ENCODE results near the gene OSBPL8. TPM values are rescaled to one million over a fixed set of nuclear protein-coding genes. Genes with fewer than 3 reads are reported as not detected.

The OSBPL8 gene
- total RNA-seq, 2 donors from 2014 or later: 21.8 to 33.3 TPM

DNA sequence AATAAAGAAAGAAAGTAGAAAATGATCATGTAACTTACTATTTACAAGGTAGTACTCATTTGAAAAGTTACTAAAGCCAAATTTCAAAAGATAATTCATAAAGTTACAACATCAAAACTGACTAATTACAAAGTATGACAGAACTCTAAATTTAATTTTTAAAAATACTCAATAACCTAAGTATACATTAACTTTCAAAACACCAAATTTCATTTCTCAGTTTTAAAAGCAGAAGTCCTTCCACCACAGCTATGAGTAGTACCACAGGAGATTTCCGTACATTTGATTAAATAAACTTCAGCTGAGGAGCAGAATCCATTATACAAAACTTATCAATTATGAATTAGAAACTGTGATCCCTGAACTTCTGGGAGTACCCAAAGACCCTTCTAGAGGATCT lies 110.6 kb downstream of the OSBPL8 start:
- no peak for ATAC-seq
- intact Hi-C loops (cut with DNase I, micrococcal nuclease): no loop called here
- no peak for DNase-seq

DNA sequence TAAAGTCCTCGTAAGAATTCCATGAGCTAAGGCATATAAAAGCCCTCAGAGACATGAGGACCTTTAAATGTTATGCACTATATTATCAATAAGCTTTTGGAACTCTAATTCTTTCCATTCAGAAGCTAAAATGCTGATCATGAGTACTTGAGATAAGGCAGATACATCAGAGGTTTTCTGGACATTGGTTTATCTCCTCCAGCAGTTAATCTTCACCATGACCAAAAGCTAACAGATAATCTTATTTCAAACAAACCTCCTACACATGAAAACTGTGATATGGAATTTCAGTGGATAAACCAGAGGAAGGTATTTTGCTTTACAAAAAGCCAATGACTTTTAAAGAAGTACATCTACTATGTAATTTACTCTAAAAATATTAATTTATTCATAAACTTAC lies 113.5 kb downstream of the OSBPL8 start:
- no peak for ATAC-seq
- DNase-seq: no peak
- intact Hi-C loops (cut with DNase I, micrococcal nuclease): no loop called here

DNA sequence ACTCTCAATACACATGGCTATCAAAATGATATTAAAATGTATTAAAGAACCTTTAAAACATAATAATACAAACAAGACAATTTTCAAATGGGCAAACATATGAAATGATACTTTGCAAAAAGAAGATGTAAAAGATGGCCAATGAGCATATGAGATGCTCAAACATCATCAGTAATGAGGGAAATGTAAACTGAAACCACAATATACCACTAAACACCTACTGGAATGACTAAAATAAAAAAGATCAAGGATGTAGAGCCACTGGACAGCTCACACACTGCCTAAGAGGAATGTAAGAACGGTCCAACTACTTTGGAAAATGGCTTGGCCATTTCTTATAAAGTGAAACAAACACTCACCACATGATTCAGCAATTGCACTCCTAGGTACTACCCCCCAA lies 114.1 kb downstream of the OSBPL8 start:
- DNase-seq (no peak), ATAC-seq (no peak)
- intact Hi-C loops (cut with DNase I, micrococcal nuclease): no loop called here

GRCh38 chr12:76444408-76444984 lies 115.1 kb downstream of the OSBPL8 start:
- DNase-seq: no peak
- intact Hi-C loops (cut with DNase I, micrococcal nuclease): no loop called here
- ATAC-seq: no peak

- ATAC-seq (no peak), DNase-seq (no peak)
- intact Hi-C loops (cut with DNase I, micrococcal nuclease): no loop called here
Observed at GRCh38 chr12:76441016-76441415, 118.6 kb downstream of the OSBPL8 start.

DNA sequence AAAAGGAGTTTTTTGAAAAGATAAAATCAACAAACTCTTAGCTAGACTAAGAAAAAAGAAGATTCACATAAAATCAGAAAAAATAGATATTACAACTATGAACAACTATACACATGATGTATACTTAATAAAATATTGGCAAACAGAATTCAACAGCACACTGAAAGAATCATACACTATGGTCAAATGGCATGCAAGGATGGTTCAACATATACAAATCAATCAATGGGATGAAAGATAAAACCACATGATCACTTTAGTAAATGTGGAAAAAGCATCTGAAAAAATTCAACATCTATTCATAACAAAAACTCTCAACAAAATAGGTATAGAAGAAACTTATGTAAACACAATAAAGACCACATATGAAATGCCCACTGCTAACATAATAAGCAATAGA lies 126.8 kb downstream of the OSBPL8 start:
- DNase-seq (no peak), ATAC-seq (no peak)
- intact Hi-C loops (cut with DNase I, micrococcal nuclease): no loop called here

DNA sequence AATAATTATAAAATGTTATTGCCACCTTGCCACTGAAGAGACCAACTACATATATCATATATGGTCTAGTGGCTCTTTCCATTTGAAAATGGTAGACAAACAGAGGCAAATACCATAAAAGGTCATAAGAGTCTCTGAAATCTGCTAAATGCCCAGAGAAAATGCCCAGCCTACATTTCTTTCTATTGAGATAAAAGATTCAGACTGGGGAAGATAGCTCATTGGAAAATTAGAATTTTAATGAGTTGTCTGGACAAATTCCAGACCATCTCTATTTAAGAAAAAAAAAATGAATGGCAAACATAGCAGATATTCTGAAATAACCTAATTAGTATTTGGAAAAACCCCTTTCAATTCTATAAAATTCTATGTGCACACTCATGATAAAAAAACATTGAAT lies 131.5 kb downstream of the OSBPL8 start:
- no peak for DNase-seq
- intact Hi-C loops (cut with DNase I, micrococcal nuclease): no loop called here

DNA sequence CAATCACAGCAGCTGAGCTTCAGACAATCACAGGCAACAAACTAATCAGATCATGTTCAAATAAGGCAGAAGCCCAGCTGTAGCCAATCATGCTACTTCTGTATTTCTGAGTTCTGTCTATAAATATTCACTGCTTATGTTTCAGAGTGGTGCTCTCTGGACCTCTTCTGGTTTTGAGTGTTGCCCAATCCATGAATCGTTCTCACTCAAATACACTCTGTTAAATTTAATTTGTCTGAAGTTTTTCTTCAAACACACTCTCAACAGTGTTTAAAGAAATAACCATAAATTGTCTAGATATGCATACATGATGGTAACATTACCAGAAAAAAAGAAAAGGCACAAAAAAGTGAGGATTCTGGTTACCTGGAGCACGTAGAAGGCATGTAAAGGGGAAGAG lies 133.4 kb downstream of the OSBPL8 start:
- DNase-seq (no peak), ATAC-seq (no peak)
- intact Hi-C loops (cut with DNase I, micrococcal nuclease): no loop called here

More for the DNA sequence above, 131.5 kb downstream of the OSBPL8 start:
- no peak for ATAC-seq

DNA sequence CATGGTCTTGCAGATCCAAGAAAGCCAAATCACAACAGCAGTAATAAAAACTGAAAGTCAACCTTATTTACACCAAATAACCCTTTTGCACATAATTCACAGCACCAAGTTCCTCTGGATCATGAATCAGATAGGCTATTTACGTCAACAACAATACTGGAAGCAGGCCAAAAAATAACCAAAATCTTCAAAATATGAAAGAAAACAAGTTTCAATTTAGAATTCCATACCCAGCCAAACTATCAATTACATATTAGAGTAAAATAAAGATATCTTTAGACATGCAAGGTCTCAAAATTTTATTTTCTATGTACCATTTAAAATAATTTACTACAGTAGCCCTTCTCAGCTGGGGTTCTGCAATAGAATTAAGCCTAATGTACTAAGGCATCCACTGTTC lies 134.6 kb downstream of the OSBPL8 start:
- intact Hi-C loops (cut with DNase I, micrococcal nuclease): no loop called here
- DNase-seq (no peak), ATAC-seq (no peak)

- DNase-seq: no peak
- intact Hi-C loops (cut with DNase I, micrococcal nuclease): no loop called here
- ATAC-seq: no peak
Observed at GRCh38 chr12:76422543-76423438, 136.8 kb downstream of the OSBPL8 start.

DNA sequence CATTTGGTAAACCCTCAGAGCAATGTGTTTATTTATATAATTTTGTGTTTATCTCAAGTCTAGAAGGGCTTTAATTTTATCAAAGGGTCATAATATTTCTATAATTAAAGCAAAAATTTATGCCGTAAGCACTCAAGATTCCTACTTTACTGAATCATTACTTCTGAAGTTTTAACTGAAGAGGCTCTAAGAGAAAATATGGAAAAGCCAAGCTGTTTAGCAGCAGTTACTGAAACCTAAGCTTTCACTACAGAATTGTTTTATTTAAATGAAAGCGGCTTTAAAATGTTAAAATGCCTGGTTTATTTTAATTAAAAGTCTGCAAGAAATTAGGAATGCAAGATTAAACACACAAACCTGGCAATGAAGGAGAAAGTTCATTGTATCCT lies 137.4 kb downstream of the OSBPL8 start:
- no peak for ATAC-seq
- DNase-seq: no peak
- intact Hi-C loops (cut with DNase I, micrococcal nuclease): no loop called here

GRCh38 chr12:76421046-76421445 lies 138.5 kb downstream of the OSBPL8 start:
- no peak for ATAC-seq
- intact Hi-C loops (cut with DNase I, micrococcal nuclease): no loop called here
- DNase-seq: no peak

- DNase-seq (no peak), ATAC-seq (no peak)
- intact Hi-C loops (cut with DNase I, micrococcal nuclease): no loop called here
Observed at GRCh38 chr12:76420222-76420621, 139.3 kb downstream of the OSBPL8 start.

- intact Hi-C loops (cut with DNase I, micrococcal nuclease): no loop called here
- DNase-seq: no peak
- ATAC-seq: no peak
Observed at GRCh38 chr12:76417116-76417515, 142.5 kb downstream of the OSBPL8 start.

GRCh38 chr12:76413121-76413520 lies 146.4 kb downstream of the OSBPL8 start:
- no peak for DNase-seq
- no peak for ATAC-seq
- intact Hi-C loops (cut with DNase I, micrococcal nuclease): no loop called here

GRCh38 chr12:76410781-76411180 lies 148.8 kb downstream of the OSBPL8 start:
- intact Hi-C loops (cut with DNase I, micrococcal nuclease): no loop called here
- DNase-seq (no peak), ATAC-seq (no peak)

GRCh38 chr12:76410371-76410770 lies 149.2 kb downstream of the OSBPL8 start:
- intact Hi-C loops (cut with DNase I, micrococcal nuclease): no loop called here
- DNase-seq (no peak), ATAC-seq (no peak)

GRCh38 chr12:76409074-76409473 lies 150.5 kb downstream of the OSBPL8 start:
- intact Hi-C loops (cut with DNase I, micrococcal nuclease): no loop called here
- DNase-seq (no peak), ATAC-seq (no peak)

DNA sequence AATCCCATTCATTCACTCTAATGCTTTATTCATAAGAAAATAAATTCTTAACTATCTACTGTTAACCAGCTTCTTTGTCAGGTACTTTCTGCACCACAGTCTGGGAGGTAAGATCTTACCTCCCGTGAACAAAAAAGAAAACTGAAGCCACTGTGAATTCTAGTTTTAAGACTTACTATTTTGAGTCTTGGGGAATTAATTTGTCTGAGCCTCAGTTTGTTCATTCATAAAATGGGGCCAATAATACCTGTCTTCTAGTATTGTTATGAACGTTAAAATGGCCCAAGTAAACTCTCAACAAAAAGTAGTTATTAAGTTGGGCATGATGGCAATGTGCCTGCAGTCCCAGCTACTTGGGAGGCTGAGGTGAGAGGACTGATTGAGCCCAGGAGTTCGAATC lies 151.9 kb downstream of the OSBPL8 start:
- no peak for ATAC-seq
- no peak for DNase-seq
- intact Hi-C loops (cut with DNase I, micrococcal nuclease): no loop called here

DNA sequence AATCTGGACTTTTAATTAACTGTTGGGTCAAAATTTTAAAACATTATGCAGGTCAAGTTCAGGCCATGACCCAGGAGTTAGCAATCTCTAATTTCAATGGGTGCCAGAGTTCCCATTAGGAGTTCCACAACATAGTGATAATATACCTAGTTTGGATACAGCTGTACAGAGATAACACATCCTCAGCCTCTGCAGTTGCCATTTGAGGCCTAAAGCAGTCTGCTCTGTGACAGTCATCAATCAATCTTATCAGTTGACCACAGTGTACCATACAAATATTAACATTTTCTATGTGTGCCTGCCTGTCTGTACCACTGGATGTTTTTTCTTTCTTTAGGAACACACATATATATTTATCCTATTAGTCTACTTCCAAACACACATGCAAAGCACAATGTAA lies 157.3 kb downstream of the OSBPL8 start:
- intact Hi-C loops (cut with DNase I, micrococcal nuclease): no loop called here
- no peak for DNase-seq
- ATAC-seq: no peak

DNA sequence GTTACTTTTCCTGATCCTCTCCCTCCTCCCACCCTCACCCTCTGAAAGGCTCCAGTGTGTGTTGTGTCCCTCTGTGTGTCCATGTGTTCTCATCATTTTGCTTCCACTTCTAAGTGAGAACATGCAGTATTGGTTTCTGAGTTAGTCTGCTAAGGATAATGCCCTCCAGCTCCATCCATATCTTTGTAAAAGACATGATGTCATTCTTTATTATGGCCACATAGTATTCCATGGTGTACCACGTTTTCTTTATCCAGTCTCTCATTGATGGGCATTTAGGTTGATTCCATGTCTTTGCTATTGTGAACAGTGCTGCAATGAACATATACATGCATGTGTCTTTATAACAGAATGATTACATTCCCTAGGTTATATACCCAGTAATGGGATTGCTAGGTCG lies 159.4 kb downstream of the OSBPL8 start:
- ATAC-seq (no peak), DNase-seq (no peak)
- intact Hi-C loops (cut with DNase I, micrococcal nuclease): no loop called here
